OCI-LY3 (cell line): ENCODE data around the gene BRD1.

ENCODE experiments used
- H2AFZ ChIP-seq: fragments of 200-600, 300-600 bp; shearing (Covaris generic); 2 replicates; pipeline ENCODE4 v1.6.0; 2014; ENCODE audit warnings: antibody characterized with exemption, low read depth, low read length
- H3K27ac ChIP-seq: fragments of 200-600, 300-600 bp; sonication (generic); 2 replicates; pipeline ENCODE4 v1.5.1; 2014; ENCODE audit warnings: mild to moderate bottlenecking, low read length, moderate library complexity, mixed read lengths
- H3K27me3 ChIP-seq: fragments of 200-600, 300-600 bp; sonication (generic); 2 replicates; pipeline ENCODE4 v1.6.1; 2014; ENCODE audit warnings: low read depth, low read length, mixed read lengths
- H3K36me3 ChIP-seq: fragments of 200-600, 300-600 bp; sonication (generic); replicated peaks from 2 replicates; pipeline ENCODE3; 2014; ENCODE audit warnings: low read depth, low read length, mixed read lengths
- H3K4me1 ChIP-seq: fragments of 300-600, 200-600 bp; sonication (generic); 2 replicates; pipeline ENCODE4 v1.6.1; 2014; ENCODE audit warnings: low read length, mixed read lengths
- H3K4me2 ChIP-seq: fragments of 200-600, 300-600 bp; sonication (generic); 2 replicates; pipeline ENCODE4 v1.6.1; 2014; ENCODE audit warnings: low read length, mixed read lengths
- H3K4me3 ChIP-seq: fragments of 300-600, 200-600 bp; sonication (generic); 2 replicates; pipeline ENCODE4 v1.5.1; 2014; ENCODE audit warnings: antibody characterized with exemption, mild to moderate bottlenecking, low read length, moderate library complexity
- H3K79me2 ChIP-seq: fragments of 300-600, 200-600 bp; shearing (Covaris generic); 2 replicates; pipeline ENCODE4 v1.6.1; 2014; ENCODE audit warnings: mild to moderate bottlenecking, low read length, mixed read lengths
- H3K9ac ChIP-seq: fragments of 300-600, 200-600 bp; shearing (Covaris generic); 2 replicates; pipeline ENCODE4 v1.6.0; 2014; ENCODE audit warnings: mild to moderate bottlenecking, low read length, moderate library complexity
- H3K9me3 ChIP-seq: fragments of 200-600, 300-600 bp; shearing (Covaris generic); 2 replicates; pipeline ENCODE4 v1.6.1; 2014; ENCODE audit warnings: low read length, mixed read lengths; ENCODE audit not compliant: insufficient read depth
- H4K20me1 ChIP-seq: fragments of 200-600, 300-600 bp; sonication (generic); 2 replicates; pipeline ENCODE4 v1.6.1; 2016; ENCODE audit warnings: low read length, mixed read lengths; ENCODE audit not compliant: insufficient read depth
- EZH2phosphoT487 ChIP-seq: fragments of 200-600 bp; shearing (Covaris generic); IDR thresholded peaks from 2 replicates; pipeline ENCODE4 v1.6.1; 2018; ENCODE audit warnings: antibody characterized with exemption, mixed run types, low read depth
- TF ChIP-seq, protein P1 (sequence below): fragments of 200-600, 300-600 bp; sonication (generic); IDR thresholded peaks from 2 replicates; pipeline ENCODE4 v1.5.1; 2014; ENCODE audit warnings: antibody characterized with exemption, low read length, low read depth

Gene BRD1

GRCh38 chr22:49773531-49773930 is 54.1 kb downstream of the BRD1 start:
- Histone ChIP-seq H3K36me3 (no peaks in the 10 kb centered on the region), H3K9ac (no peak overlapping the region)

DNA sequence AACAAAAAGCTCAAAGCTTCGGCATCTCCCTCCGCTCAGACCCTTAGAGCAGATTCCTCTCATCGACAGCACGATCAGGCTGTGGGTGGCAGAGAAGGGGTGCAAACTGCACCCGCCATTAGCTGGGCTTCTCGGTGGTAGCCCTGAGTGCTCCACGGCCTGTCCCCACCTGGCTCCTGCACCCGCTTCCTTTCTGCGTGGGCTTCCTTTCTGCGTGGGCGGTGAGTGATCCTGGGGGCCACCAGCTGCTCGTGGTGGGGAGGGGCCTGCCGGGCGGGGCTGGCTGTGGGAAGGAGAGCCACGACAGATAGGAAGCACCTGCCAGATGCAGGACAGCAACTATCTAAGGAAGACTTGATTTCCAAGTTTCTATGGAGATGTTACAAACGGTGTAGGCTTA is 55.0 kb downstream of the BRD1 start:
- H3K9ac ChIP-seq, result no peak overlapping the region
- no peak overlapping the region for H3K4me2 ChIP-seq
- TF ChIP-seq EZH2phosphoT487, result no peak
- TF ChIP-seq, protein P1, sequence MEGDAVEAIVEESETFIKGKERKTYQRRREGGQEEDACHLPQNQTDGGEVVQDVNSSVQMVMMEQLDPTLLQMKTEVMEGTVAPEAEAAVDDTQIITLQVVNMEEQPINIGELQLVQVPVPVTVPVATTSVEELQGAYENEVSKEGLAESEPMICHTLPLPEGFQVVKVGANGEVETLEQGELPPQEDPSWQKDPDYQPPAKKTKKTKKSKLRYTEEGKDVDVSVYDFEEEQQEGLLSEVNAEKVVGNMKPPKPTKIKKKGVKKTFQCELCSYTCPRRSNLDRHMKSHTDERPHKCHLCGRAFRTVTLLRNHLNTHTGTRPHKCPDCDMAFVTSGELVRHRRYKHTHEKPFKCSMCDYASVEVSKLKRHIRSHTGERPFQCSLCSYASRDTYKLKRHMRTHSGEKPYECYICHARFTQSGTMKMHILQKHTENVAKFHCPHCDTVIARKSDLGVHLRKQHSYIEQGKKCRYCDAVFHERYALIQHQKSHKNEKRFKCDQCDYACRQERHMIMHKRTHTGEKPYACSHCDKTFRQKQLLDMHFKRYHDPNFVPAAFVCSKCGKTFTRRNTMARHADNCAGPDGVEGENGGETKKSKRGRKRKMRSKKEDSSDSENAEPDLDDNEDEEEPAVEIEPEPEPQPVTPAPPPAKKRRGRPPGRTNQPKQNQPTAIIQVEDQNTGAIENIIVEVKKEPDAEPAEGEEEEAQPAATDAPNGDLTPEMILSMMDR, result no peak
- H3K79me2 ChIP-seq, result no peaks in the 10 kb centered on the region; the same call in 1 of the 2 replicates
- H3K27ac ChIP-seq, result no peak overlapping the region
- H3K36me3 ChIP-seq, result no peaks in the 10 kb centered on the region
- H3K27me3 ChIP-seq, result no peaks in the 10 kb centered on the region
- no peak overlapping the region for H2AFZ ChIP-seq
- H3K4me3 ChIP-seq, result no peak overlapping the region
- H4K20me1 ChIP-seq, result no peaks in the 10 kb centered on the region
- H3K9me3 ChIP-seq, result no peaks in the 10 kb centered on the region
- no peaks in the 10 kb centered on the region for H3K4me1 ChIP-seq

More at GRCh38 chr22:49773531-49773930, 54.1 kb downstream of the BRD1 start:
- no peak overlapping the region for H2AFZ ChIP-seq
- H3K4me2 ChIP-seq, result no peak overlapping the region
- no peaks in the 10 kb centered on the region for H4K20me1 ChIP-seq
- H3K79me2 ChIP-seq, result no peaks in the 10 kb centered on the region; the same call in 1 of the 2 replicates
- no peaks in the 10 kb centered on the region for H3K4me1 ChIP-seq
- no peak overlapping the region for H3K4me3 ChIP-seq
- H3K9me3 ChIP-seq, result no peaks in the 10 kb centered on the region
- TF ChIP-seq, protein P1, result no peak
- no peak for TF ChIP-seq EZH2phosphoT487
- no peaks in the 10 kb centered on the region for H3K27me3 ChIP-seq
- no peak overlapping the region for H3K27ac ChIP-seq

GRCh38 chr22:49771266-49772065 is 56.2 kb downstream of the BRD1 start:
- Histone ChIP-seq H3K9me3 (no peaks in the 10 kb centered on the region), H3K4me2 (no peak overlapping the region), H3K4me1 (no peaks in the 10 kb centered on the region), H3K4me3 (no peak overlapping the region), H3K36me3 (no peaks in the 10 kb centered on the region), H2AFZ (no peak overlapping the region), H3K27me3 (no peaks in the 10 kb centered on the region), H3K27ac (no peak overlapping the region), H3K9ac (no peak overlapping the region), H3K79me2 (no peaks in the 10 kb centered on the region; the same call in 1 of the 2 replicates), H4K20me1 (no peaks in the 10 kb centered on the region)
- no peak for TF ChIP-seq EZH2phosphoT487

DNA sequence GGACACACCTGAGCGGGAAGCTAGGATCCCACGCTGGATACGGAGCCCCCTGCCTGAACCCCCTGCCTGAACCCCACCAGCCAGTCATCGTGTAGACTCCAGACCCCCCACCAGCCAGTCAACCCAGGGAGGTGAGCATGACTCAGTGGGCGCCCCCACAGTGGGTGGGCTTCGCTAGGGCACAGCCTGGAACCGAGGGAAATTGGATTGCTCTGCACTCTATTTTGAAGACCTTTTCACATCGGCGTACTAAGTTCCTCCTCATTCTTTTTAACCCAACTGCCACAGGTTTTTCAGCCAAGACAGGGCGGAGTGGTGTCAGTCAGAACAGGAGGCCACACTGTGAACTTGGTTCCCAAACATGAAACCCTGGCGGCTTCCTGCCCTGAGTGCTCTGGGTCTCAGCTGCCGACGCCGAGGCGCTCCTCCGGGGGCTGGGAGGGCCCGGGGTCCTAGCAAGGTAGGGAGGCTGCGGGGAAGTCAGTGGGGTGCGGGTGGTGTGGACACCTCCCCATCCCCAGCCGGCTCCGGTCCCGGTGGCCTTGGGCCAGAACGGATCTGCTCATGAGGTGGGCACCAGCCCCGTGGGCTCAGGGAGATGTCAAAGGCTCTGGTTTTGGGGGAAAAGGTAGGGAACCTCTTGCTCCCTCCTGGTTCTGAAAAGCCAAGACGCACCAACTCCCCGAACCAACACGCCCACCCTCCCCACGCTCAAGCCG is 57.0 kb downstream of the BRD1 start:
- no peaks in the 10 kb centered on the region for H3K27me3 ChIP-seq
- H4K20me1 ChIP-seq, result no peaks in the 10 kb centered on the region
- H3K27ac ChIP-seq, result no peak overlapping the region
- no peak overlapping the region for H2AFZ ChIP-seq
- H3K9me3 ChIP-seq, result no peaks in the 10 kb centered on the region
- no peak overlapping the region for H3K4me2 ChIP-seq
- TF ChIP-seq, protein P1, result no peak
- TF ChIP-seq EZH2phosphoT487, result no peak
- H3K4me1 ChIP-seq, result no peaks in the 10 kb centered on the region
- H3K4me3 ChIP-seq, result no peak overlapping the region
- H3K9ac ChIP-seq, result no peak overlapping the region
- H3K36me3 ChIP-seq, result no peaks in the 10 kb centered on the region
- no peaks in the 10 kb centered on the region for H3K79me2 ChIP-seq
